Measurements from ENCODE around the gene TEX44. TPM values are rescaled to one million over a fixed set of nuclear protein-coding genes. Genes with fewer than 3 reads are reported as not detected.
A peak's percentile ranks its signal among the peaks of the same experiment; 100 is the strongest.
"Not testable (repeated sequence)": the region's sequence is repeated elsewhere in the genome, so short reads cannot be mapped to it uniquely, and the experiment has no call there.

The TEX44 gene
- total and polyA plus RNA-seq, 9 donors, result not detected

DNA sequence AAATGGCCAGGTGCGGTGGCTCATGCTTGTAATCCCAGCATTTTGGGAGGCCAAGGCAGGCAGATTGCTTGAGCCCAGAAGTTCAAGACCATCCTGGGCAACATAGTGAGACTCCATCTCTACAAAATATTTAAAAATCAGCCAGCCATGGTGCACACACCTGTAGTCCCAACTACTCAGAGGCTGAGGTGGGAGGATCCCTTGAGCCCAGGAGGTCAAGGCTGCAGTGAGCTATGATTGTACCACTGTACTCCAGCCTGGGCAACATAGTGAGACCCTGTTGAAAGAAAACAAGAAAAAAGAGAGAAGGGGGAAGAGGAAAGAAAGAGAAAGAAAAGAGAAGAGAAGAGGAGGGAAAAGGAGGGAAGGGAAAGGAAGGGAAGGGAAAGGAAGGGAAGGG is 4.9 kb upstream of the TEX44 start:
- H3K4me3 ChIP-seq (ENCODE audit: low read length); H3K27ac ChIP-seq (ENCODE audit: low read length); H3K4me1 ChIP-seq (ENCODE audit: control insufficient read depth, insufficient read depth, low read length); DNase-seq; H3K36me3 ChIP-seq (ENCODE audit: control insufficient read depth, insufficient read depth, low read length); H3K9me3 ChIP-seq (replicated peaks; ENCODE audit: control insufficient read depth, low read depth, low read length); H3K27me3 ChIP-seq (ENCODE audit: control insufficient read depth, insufficient read depth, low read length): not testable (repeated sequence)
- WGBS (ENCODE audit: insufficient coverage), result no CpG with 5 or more reads among the region's 1 CpG

DNA sequence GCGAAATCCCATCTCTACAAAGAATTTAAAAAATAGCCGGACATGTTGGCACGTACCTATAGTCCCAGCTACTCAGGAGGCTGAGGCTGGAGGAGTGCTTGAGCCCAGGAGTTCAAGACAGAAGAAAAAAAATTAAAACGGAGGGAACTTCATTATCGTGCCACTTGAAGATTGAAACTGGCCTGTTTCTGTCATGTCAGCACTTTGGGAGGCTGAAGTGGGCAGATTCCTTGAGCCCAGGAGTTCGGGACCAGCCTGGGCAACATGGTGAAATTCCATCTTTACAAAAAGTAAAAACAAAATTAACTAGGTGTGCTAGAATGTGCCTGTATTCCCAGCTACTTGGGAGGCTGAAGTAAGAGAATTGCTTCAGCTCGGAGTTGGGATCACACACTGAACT is 3.0 kb upstream of the TEX44 start:
- H3K36me3 ChIP-seq (ENCODE audit: control insufficient read depth, insufficient read depth, low read length), result no peaks in the 10 kb centered on the region
- 63% methylated on average over 5 of the region's 7 CpGs for WGBS (ENCODE audit: insufficient coverage)
- H3K27ac ChIP-seq (ENCODE audit: low read length), result no peak overlapping the region

DNA sequence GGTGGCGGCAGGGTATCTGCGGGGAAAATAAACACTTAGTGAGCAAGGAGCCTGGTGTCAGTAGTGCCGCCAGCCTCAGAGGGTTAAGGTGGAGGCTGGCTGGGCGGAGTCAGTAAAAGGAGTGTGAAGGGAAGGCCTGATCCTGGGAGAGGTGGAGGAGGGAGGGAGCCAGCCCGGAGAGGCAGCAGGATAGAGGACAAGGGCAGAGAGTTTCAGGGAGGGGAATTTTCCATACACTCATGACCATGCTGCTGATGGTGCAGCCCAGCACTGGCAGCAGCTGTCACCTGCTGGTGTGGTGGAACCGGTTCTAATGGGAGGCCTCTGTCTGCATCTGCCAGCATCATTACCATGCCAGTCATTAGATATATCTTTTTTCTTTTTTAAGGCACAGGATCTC is 2.0 kb upstream of the TEX44 start:
- WGBS (ENCODE audit: insufficient coverage), result 35% methylated on average over 4 of the region's 6 CpGs
- Histone ChIP-seq H3K4me1 (ENCODE audit: control insufficient read depth, insufficient read depth, low read length) (peaks cover 5% of the 10 kb centered on the region), H3K4me3 (ENCODE audit: low read length) (no peak overlapping the region), H3K9me3 (replicated peaks; ENCODE audit: control insufficient read depth, low read depth, low read length) (no peaks in the 10 kb centered on the region), H3K27me3 (ENCODE audit: control insufficient read depth, insufficient read depth, low read length) (no peaks in the 10 kb centered on the region), H3K36me3 (ENCODE audit: control insufficient read depth, insufficient read depth, low read length) (no peaks in the 10 kb centered on the region), H3K27ac (ENCODE audit: low read length) (peak overlapping the region; percentile 35)
- peak; percentile 41 for DNase-seq

More for the DNA sequence above, 3.0 kb upstream of the TEX44 start:
- Histone ChIP-seq H3K4me3 (ENCODE audit: low read length) (no peak overlapping the region), H3K9me3 (replicated peaks; ENCODE audit: control insufficient read depth, low read depth, low read length) (no peaks in the 10 kb centered on the region), H3K4me1 (ENCODE audit: control insufficient read depth, insufficient read depth, low read length) (peaks cover 5% of the 10 kb centered on the region), H3K27me3 (ENCODE audit: control insufficient read depth, insufficient read depth, low read length) (no peaks in the 10 kb centered on the region)
- DNase-seq, result no peak

- no peaks in the 10 kb centered on the region for H3K27me3 ChIP-seq (ENCODE audit: control insufficient read depth, insufficient read depth, low read length)
- DNase-seq, result no peak
- no peak overlapping the region for H3K4me3 ChIP-seq (ENCODE audit: low read length)
- 88% methylated on average over 14 of the region's 16 CpGs for WGBS (ENCODE audit: insufficient coverage)
- peaks cover 18% of the 10 kb centered on the region for H3K4me1 ChIP-seq (ENCODE audit: control insufficient read depth, insufficient read depth, low read length)
- H3K9me3 ChIP-seq (replicated peaks; ENCODE audit: control insufficient read depth, low read depth, low read length), result no peaks in the 10 kb centered on the region
- no peak overlapping the region for H3K27ac ChIP-seq (ENCODE audit: low read length)
- H3K36me3 ChIP-seq (ENCODE audit: control insufficient read depth, insufficient read depth, low read length), result no peaks in the 10 kb centered on the region
Observed at GRCh38 chr2:231593666-231594065, 1.0 kb downstream of the TEX44 start.

DNA sequence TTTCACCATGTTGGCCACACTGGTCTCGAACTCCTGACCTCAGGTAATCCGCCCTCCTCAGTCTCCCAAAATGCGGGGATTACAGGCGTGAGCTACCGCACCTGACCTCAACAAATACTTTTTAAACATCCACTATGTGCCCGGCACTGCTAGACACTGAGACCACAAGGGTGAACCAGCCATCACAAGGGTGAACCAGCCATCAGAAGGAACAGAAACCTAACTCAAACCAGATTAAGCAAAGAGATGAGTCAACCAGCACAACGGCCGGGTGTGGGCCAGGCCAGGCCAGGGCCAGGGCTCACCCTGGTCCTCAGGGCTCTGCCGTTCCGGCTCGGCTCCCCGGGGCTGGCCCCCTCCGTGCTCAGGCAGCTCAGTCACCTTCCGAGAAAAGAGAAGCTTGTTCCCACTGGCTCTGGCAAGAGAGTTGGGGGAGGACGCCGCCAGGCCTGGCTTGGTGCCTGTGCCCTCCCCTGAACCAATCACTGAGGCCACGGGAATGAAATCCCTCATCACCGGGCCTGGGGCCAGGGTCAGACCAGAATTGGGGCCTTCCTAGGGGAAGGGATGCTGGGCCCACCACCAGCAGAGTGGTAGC is 4.4 kb downstream of the TEX44 start:
- Histone ChIP-seq H3K4me1 (ENCODE audit: control insufficient read depth, insufficient read depth, low read length) (peaks cover 22% of the 10 kb centered on the region), H3K27me3 (ENCODE audit: control insufficient read depth, insufficient read depth, low read length) (no peaks in the 10 kb centered on the region), H3K9me3 (replicated peaks; ENCODE audit: control insufficient read depth, low read depth, low read length) (no peaks in the 10 kb centered on the region), H3K4me3 (ENCODE audit: low read length) (no peak overlapping the region), H3K36me3 (ENCODE audit: control insufficient read depth, insufficient read depth, low read length) (no peaks in the 10 kb centered on the region), H3K27ac (ENCODE audit: low read length) (peak overlapping the region; percentile 88)
- WGBS (ENCODE audit: insufficient coverage), result 54% methylated on average over 13 of the region's 18 CpGs
- peak; percentile 74 for DNase-seq

GRCh38 chr2:231597627-231598026 is 5.0 kb downstream of the TEX44 start:
- Histone ChIP-seq H3K9me3 (replicated peaks; ENCODE audit: control insufficient read depth, low read depth, low read length) (no peaks in the 10 kb centered on the region), H3K27ac (ENCODE audit: low read length) (peak overlapping the region; percentile 88), H3K4me3 (ENCODE audit: low read length) (no peak overlapping the region), H3K36me3 (ENCODE audit: control insufficient read depth, insufficient read depth, low read length) (no peaks in the 10 kb centered on the region), H3K4me1 (ENCODE audit: control insufficient read depth, insufficient read depth, low read length) (peaks cover 24% of the 10 kb centered on the region), H3K27me3 (ENCODE audit: control insufficient read depth, insufficient read depth, low read length) (no peaks in the 10 kb centered on the region)
- peak; percentile 72 for DNase-seq
- WGBS (ENCODE audit: insufficient coverage), result 49% methylated on average over 7 of the region's 8 CpGs

DNA sequence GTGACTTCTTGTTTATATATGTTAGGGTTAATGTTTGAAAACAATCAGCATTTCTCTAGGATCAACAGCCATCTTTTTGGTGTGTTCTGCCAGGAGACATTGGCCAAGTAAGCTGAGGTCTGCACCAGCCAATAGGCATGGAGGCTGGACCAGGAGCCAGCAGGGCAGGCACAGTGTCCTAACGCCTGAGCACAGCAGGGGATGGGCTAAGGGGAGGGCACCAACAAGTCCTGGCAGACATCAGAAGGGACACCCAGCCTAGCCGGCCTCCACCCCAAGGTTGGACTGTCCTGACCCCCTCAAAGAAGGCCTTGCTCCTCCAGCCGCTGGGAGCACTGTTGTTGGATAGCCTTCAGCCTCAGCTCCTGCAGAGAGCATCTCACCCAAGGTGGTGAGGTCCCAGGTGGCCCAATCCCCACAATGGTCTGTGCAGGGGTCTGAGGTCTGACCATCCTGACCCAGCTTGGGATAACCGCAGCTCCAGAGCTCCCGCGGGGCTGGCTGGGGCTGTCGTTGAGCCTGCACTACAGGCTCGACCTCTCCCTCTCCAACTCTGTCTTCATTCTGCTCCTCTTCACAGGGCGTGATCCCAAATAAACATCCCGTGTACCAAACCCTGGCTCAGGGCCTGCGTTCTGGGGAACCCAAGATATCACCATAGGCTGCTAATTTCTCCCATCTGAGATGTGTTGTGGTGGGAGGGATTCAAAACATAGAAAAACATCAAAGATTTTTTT is 8.1 kb downstream of the TEX44 start:
- Histone ChIP-seq H3K4me1 (ENCODE audit: control insufficient read depth, insufficient read depth, low read length) (peaks cover 49% of the 10 kb centered on the region), H3K9me3 (replicated peaks; ENCODE audit: control insufficient read depth, low read depth, low read length) (no peaks in the 10 kb centered on the region), H3K27me3 (ENCODE audit: control insufficient read depth, insufficient read depth, low read length) (no peaks in the 10 kb centered on the region), H3K4me3 (ENCODE audit: low read length) (no peak overlapping the region), H3K27ac (ENCODE audit: low read length) (no peak overlapping the region), H3K36me3 (ENCODE audit: control insufficient read depth, insufficient read depth, low read length) (no peaks in the 10 kb centered on the region)
- no peak for DNase-seq
- WGBS (ENCODE audit: insufficient coverage), result 57% methylated on average over 8 of the region's 11 CpGs

DNA sequence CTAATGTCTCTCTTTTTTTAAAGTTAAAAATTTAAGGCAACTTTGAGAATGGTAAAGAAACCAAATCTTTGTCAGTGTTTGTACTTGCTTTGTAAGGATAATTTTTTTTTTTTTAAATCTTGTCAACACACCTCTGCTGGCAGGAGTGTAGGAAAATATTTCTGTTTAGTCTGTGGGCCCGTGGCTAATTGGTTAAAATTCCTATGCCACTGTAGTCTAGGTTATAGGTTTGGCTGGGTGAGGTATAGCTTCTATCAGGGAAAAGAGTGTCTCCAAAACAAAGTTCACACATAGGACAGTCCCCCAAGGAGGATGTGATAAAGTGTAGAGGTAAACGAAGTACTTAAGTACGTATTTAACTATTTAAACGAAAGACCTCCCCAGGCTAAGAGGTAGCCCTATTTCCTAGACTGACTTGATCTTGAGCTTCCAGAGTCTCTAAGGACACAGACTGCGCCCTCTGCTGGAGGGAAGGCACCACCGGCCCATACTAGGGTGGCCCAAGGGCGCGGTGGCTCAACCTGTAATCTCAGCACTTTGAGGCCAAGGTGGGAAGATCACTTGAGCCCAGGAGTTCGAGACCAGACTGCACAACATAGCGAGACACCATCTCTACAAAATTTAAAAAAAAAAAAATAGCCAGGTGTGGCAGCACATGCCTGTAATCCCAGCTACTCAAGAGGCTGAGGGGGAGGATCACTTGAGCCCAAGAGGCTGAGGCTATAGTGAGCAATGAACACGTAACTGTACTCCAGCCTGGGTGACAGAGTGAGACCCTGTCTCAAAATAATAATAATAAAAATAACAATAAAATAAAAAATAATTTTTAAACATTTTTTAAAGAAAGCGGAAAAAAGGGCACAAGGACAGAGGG is 8.9 kb downstream of the TEX44 start:
- Histone ChIP-seq H3K27me3 (ENCODE audit: control insufficient read depth, insufficient read depth, low read length) (no peaks in the 10 kb centered on the region), H3K4me1 (ENCODE audit: control insufficient read depth, insufficient read depth, low read length) (peaks cover 55% of the 10 kb centered on the region), H3K36me3 (ENCODE audit: control insufficient read depth, insufficient read depth, low read length) (no peaks in the 10 kb centered on the region), H3K4me3 (ENCODE audit: low read length) (no peak overlapping the region), H3K9me3 (replicated peaks; ENCODE audit: control insufficient read depth, low read depth, low read length) (no peaks in the 10 kb centered on the region), H3K27ac (ENCODE audit: low read length) (no peak overlapping the region)
- peak; percentile 84 for DNase-seq
- 0% methylated on average over 1 of the region's 12 CpGs for WGBS (ENCODE audit: insufficient coverage)

DNA sequence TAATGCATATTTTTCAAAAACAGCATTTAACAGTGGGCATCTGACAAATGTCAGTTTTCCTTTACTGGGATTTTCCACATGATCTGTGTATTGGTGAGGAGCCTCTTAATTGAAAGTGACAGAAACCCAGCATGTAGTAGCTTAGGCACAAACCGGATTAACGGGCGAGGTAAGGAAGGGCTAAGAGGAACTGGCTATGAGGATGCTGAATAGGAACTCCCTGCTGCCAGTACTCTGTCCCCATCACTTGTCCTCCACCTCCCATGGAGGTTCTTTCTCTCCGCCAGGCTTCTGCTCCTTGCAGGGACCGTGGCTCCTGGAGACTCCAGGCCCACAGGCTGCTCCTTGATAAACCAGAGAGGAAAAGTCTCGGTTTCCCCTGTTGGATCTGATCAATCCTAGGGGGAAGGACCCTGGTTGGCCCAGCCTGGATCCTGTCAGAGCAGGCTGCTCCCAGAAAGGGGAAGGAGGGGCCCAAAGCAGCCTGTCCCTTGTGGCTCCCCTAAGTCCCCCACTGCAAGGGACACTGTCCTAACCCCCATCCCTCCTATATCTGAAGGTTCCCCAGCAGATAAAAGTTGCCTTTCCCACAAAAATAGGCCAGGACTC is 10.3 kb downstream of the TEX44 start:
- Histone ChIP-seq H3K4me1 (ENCODE audit: control insufficient read depth, insufficient read depth, low read length) (peaks cover 55% of the 10 kb centered on the region), H3K27ac (ENCODE audit: low read length) (peak overlapping the region; percentile 98), H3K4me3 (ENCODE audit: low read length) (no peak overlapping the region), H3K9me3 (replicated peaks; ENCODE audit: control insufficient read depth, low read depth, low read length) (no peaks in the 10 kb centered on the region), H3K36me3 (ENCODE audit: control insufficient read depth, insufficient read depth, low read length) (no peaks in the 10 kb centered on the region), H3K27me3 (ENCODE audit: control insufficient read depth, insufficient read depth, low read length) (no peaks in the 10 kb centered on the region)
- no peak for DNase-seq
- 100% methylated on average over 1 of the region's 6 CpGs for WGBS (ENCODE audit: insufficient coverage)
